Activated T-cell treated with anti-CD3 and anti-CD28 coated beads, Interleukin-2, amount 50 U/mL, for 1 hour (primary cell): ENCODE results near the gene CUX1.
"Not testable (repeated sequence)": the region's sequence is repeated elsewhere in the genome, so short reads cannot be mapped to it uniquely, and the experiment has no call there.

Experiments used
- DNase-seq: peaks from one replicate; pipeline ENCODE4 v3.0.0-alpha.2; 2020

CUX1 gene

DNA sequence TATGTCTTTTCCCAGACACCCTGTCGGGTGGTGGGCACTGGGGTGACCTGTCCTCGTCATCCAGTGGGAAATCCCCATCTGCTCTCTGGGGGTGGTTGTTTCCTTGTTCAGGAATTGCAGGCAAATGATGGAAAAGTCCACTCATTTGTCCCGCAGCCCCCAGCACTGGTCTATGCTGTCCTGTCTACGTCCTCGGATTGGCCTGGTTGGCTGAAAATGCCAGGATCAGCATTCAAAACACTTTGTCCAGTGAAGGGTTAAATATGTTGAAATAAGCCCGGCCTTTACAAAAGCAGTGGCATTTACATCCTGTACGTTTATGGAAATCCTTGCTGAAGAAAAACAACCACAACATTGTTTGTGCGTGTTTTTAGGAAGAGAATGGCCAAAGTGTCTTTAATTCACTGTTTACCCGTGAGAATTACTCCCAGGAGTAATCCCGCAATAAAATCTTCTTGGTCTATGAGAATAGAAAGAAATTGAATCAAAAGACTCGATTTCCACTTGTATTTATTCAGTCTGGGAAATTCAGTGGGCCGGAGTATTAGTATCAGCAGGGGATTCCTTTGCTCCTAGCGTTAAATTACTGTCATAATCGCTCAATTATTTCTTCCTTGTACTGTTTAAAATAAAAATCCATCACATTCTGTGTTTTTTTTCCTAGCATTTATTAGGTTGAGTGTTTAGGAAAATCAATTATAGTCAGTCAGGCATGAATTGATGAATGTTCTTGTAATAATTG, 352.4 kb downstream of the CUX1 start:
- DNase-seq = no peak

DNA sequence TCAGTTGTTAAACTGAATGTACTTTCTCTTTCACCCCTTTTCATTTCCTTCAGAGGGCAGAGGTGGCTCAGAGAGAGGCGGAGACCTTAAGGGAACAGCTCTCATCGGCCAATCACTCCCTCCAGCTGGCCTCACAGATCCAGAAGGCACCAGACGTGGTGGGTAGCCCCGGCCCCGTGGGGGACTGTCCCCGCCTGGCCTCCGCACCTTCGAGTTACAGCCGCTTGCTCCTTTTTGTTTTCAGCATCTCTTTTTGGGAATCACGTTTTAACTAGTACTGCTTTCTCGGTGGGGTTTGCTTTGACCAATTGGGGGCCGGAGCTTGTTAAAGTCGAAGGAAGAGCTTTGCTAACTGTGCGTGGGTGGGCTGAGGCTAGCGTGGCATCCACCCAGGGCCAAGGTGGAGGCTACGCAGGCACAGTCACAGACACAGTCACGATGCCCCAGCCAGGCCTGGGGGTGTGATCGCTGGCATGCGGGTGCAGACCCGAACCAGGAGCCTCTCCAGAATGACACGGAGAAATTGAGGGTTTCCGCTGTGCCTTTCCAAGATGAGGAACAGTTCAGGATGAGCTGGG, 353.1 kb downstream of the CUX1 start:
- no peak for DNase-seq

DNA sequence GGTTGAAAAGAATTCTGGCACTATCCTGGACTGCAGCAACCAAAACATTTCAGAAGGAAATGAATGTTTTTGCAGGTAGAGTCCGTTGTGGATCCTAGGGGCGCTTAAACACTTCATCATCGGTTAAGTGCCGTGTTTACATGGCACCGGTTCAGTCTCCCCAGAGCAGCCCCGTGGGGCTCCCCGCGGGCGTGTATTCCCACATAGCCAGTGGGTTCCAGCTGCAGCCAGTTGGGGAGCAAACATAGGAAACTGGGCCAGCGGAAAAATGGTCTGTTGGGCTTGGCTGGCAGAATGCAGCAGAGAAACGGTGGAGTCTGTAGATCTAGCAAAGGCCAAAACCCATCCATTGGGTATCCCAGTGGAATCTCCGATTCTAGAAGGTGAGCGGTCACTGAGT, 356.2 kb downstream of the CUX1 start:
- DNase-seq = no peak

DNA sequence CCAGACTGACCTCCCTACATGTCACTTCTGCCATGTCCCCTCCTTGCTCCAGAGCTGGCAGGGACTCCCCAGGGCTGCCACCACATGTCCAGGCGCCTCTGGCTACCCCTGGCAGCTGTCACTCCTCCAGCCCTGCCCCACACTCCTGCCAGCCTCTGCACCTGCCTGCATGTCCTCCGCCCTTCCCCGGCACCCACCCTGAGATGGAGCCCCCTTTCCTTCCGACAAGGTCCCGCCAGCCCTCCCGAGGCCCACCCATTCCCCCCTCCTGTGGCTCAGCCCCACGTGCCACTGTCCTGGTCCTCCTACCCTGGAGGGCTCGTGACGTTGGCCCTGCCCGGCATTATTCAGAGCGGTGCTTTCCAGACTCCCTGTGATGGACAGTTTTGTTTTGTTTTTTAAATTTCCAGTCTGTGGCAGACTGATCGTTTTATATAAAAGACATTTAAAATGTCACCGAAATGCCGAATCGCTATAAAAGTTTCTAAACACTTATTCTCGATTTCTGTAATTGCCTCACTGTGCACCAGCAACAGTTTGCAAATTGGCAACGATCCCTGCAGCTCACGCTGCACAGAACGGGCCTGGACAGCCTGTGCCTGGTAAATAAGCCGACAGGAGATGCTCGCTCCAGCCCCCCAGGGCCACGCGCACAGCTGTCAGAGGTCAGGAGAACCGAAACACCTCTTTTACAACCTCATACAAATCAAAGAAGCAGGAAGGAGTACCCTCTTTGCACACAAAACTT, 358.2 kb downstream of the CUX1 start:
- no peak for DNase-seq

DNA sequence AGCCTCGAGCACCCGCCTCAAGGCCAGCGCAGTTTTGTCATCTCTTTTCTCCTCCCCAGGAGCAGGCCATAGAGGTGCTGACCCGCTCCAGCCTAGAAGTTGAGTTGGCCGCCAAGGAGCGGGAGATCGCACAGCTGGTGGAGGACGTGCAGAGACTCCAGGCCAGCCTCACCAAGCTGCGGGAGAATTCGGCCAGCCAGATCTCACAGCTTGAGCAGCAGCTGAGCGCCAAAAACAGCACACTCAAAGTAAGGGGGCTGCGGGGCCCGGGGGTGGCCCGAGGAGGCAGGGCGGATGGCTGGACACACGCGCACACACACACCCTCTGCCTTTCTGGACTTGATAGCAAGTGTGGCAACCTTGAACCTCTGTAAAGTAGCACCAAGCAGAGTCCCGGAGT, 361.0 kb downstream of the CUX1 start:
- no peak for DNase-seq

DNA sequence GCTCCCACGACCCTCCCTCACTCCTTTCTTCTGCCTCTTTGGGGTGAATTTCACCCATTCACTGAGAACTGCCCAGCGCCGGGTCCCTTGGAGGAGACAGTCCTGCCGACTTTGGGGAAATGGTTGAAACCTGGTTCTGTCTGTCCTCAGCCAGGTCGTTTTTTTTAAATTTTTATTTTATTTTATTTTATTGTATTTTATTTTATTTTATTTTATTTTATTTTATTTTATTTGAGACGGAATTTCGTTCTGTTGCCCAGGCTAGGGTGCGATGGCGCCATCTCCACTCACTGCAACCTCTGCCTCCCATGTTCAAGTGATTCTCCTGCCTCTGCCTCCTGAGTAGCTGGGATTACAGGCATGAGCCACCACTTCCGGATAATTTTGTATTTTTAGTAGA, 363.3 kb downstream of the CUX1 start:
- no peak for DNase-seq

DNA sequence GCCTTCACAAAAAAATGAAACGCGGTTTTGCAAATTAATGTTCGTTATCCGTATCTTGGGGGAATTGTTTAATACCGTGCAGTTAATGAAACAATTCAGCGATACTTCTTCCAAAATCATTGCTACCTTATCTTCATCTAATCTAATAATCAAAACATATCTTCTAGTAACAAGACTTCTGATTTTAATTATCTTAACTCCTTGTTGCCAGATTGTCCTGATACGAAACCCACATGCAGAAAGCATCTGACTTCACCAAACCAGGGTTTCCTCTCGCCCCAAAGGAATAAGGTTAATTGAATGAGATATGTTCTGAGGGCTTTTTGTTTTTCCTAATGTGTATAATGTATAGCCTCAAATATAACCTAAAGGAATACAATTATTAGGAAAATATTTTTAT, 364.1 kb downstream of the CUX1 start:
- no peak for DNase-seq

DNA sequence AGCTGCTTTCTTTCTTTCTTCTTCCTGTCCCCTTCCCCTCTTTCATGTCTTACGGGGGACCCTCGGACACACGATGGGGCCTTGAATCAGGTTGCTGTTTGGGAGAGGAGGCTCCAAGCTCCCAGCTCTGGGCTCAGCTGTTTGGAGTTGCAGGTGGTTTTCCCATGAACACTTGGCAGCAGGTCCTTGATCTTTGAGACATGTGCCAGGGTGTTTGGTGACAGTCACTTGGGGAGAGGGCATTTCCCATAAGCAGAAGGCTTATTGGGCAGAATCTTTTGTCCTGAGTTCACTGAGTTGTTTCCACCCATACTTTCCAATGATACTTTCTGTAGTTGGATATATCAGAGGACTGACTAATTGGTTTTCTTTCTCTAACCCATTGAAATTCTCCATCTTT, 364.6 kb downstream of the CUX1 start:
- no peak for DNase-seq

DNA sequence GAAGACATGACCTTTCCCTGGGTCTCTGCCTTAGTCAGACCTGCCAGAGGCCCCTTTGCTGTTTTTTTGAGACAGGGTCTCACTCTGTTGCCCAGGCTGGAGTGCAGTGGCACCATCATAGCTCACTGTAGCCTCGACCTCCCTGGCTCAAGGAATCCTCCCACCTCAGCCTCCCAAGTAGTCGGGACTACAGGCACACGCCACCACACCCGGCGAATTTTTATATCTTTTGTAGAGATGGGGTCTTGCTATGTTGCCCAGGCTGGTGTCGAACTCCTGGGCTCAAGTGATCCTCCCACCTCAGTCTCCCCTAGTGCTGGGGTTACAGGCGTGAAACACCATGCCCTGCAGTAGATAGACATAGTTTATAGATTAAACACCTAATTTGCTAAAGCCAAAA, 366.4 kb downstream of the CUX1 start:
- not testable (repeated sequence) for DNase-seq

DNA sequence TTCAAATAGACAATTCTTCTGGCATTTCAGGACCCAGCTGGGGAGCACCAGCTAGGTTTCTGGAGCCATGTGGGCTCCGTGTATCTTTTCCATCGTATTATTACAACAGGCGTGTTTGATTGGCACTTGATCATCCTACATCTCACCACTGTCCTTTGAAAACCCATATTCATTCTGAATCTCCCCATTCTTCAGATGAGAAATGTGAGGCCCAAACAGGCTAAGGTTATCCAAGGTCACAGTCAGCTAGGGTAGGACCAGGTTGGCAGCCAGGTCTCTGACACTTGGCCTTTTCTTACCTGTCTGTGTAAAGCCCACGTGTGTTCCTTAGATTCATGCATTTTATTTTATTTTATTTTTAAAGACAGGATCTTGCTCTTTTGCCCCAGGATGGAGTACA, 366.9 kb downstream of the CUX1 start:
- DNase-seq = no peak

DNA sequence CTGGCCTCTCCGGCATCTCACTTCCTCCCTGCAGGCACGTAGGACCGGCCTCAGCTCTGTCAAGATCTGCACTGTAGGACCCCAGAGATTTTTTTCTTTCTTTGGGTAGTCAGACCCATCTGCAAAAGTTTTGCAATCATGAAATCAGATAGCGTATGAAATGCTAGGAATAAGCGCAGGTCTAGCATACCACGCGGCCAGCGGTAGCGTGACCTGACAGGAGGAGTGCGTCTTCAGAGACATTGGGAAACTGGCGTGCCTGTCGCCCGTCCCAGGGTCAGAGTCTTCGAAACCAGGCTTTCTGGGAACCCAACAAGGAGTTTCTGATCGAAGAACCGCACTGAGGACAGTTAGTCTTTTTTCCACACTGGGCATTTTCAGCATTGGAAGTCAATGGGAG, 368.4 kb downstream of the CUX1 start:
- DNase-seq = no peak

DNA sequence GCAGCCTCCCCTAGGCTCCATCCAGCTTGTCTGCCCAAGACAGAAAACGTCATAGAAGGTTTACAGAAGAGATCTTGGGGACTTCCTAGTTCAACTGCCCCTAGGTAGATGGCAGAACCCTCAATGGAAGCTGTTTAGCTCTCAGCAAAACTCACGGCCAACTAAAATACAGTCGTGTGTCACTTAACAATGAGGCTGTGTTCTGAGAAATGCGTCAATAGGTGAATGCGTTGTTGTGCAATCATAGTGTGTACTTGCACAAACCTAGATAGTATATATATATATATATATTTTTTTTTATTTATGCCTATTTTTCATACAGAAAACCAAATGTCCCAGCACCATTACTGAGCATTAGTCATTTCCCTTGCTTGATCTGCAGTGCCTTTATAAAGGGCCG, 368.9 kb downstream of the CUX1 start:
- no peak for DNase-seq

DNA sequence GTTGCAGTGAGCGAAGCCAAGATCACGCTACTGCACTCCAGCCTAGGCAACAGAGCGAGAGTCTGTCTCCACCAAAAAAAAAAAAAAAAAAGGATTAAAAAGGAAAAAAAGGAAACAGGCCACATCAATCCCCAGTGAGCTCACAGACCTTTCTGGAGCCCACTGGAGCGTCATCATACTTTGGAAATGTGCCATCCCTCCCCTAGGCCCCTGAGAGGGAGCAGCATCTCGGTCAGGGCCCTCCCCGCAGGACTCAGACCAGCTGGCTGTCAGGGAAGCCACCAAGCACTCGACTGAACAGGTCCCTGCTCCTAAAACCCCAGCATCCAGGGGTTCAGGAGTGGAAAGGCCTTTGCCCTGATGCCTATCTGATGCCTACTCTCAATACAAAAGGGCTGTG, 371.3 kb downstream of the CUX1 start:
- no peak for DNase-seq

DNA sequence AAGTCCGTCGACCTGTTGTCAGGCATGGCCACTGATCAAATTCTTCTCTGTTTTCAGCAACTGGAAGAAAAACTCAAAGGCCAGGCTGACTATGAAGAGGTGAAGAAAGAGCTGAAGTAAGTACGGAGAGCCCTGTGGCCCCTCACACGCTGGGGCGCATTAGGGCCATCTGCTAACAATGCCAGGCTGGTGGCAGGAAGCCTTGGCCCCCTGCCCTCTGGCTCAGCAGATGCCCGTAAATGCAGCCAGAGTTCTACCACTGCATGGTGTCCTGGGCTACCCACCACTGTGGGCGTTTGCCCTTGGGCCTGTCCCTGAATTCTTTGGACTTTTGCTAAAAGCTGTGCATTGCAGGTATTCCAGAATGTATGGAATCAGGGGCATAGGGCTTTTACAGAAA, 372.3 kb downstream of the CUX1 start:
- DNase-seq = no peak

DNA sequence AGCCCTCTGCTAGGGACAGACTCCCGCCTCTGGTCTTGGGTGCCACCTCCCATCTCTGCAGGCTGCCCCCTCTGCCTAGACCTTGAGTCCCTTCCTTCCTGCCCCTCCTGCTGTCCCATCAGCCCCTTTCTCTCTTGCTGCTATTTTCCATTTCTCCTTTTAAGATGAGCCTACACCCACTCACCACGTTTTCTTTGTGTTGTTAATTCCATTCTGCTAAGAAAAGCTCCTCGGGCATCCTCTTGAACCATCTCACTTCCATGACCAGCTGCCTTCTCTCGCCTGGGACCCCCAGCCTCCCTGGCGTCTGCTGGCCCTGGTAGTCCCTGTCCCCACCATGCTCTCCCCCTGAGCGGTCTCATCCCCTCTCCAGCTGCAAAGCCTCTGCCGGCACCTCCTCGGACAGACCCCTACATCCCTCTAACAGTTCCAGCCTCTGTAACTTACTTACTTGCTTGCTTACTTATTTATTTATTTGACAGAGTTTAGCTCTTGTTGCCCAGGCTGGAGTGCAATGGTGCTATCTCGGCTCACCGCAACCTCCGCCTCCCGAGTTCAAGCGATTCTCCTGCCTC, 373.4 kb downstream of the CUX1 start:
- no peak for DNase-seq

DNA sequence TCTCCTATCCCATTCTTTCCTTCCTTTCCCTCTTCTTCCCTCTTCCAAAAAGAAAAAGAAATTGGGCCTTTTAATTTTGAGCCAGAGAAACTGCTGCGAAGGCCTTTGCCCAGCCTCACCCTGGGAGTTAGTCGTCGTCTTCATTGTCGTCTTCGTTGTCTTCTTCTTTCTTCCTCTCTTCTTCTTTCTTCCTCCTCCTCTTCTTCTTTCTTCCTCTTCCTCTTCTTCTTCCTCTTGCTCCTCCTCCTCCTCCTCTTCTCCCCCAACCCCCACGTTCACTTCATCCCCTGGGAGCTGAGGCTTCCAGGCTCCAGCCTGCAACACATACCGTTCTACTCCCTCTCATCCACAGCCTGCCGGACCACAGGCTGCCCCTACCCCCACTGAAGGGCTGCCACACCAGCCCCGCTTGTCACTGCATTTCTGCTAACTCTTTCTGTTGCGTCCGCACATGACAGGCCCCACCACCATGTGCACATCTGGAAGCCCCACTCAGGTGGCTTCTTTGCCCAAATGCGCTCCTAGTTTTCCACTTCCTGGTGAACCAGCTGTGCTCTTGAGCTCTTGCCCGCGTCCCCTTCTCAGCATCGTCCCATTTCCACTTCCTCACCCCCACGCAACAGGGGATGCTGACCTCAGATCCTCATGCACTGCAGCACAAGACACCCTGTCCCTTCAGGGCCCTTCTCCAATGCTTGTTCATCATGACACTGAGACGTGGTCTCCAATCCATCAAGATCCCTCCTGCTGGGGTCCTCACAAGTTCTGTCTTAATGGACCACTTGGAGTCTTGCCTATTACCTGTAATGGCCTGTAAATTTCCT, 374.3 kb downstream of the CUX1 start:
- DNase-seq = no peak

DNA sequence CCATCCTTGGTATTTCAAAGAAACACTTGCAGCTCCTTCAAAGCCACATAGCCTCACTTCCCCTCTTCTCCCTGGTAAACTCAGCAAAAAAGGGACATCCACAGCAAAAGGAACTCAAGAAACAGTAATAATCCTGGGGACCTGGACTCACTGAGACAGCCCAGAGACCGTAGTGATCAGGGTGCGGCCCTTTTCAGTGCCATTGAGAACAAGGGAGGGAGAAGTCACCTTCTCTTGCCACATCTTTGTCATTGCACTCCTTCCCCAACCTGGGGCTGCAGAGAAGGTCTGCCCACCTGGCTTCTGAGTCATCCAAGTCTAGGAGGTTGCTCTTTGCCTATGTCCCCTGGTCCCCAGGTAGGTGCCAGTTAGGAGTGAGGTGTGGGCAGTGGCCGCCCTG, 375.4 kb downstream of the CUX1 start:
- DNase-seq = no peak

DNA sequence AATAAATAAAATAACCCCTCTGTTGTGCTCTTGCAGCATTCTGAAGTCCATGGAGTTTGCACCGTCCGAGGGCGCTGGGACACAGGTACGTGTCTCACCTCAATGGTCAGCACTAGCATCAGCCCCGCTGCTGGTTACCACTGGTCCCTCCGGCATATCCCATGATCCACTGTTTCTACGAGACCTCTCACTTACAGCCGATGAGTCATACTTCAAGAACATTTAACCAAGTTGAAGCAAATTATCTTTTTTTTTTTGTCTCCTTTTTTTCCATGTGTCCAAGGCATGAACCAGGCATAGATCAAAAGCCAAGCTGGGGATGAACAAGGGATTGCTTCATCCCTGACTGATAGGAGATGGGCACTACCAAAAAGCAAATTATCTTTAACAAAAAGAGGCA, 376.4 kb downstream of the CUX1 start:
- DNase-seq = no peak

DNA sequence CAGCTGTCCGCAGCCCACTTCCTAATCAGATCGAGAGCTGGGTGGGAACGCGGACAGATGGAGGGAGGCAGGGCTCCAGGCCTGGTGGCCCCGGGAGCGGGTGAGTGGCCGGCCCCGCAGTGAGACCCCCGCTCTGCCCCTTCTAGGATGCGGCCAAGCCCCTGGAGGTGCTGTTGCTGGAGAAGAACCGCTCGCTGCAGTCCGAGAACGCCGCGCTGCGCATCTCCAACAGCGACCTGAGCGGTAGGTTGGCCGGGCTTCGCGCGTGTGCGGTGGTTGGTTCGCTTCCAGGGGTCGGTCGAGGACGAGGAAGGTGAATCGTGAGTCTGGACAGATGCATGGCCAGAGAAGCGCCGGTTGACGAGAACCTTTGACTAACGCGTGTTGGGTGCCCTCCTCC, 377.9 kb downstream of the CUX1 start:
- no peak for DNase-seq

DNA sequence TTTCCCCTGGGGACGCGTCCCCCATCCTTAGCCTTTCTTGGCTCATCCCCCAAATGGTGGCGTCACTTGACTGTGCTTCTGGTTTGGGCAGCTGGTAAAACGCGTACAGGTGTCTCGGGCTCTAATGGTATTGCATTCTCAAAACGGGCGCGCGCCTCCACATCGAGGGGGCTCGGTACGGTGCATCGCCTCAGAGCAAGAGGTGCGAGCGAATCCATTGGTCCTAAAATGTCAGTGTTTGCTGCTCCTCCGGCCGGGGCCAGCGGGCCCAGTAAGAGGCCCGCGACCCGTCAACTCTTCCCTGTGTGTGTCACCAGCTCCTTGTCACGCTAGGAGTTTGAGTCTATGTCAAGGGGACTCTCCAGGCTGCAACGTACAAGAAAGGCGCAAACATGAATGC, 378.6 kb downstream of the CUX1 start:
- DNase-seq = no peak

DNA sequence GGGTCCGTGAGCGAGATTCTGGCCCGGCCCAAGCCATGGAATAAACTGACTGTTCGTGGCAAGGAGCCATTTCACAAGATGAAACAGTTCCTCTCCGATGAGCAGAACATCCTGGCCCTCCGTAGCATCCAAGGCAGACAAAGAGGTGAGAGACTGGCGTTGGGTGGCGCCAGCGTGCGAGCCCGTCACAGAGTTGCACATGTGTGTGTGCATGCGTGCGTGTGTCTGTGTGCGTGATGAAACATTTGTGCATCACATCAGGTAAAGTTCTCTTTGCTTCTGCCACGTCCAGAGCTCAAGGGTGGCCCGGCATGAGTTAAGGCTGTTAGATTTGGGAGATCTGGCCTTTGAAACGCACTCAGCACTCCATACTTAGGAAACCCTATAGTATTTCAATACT, 379.7 kb downstream of the CUX1 start:
- DNase-seq = no peak

DNA sequence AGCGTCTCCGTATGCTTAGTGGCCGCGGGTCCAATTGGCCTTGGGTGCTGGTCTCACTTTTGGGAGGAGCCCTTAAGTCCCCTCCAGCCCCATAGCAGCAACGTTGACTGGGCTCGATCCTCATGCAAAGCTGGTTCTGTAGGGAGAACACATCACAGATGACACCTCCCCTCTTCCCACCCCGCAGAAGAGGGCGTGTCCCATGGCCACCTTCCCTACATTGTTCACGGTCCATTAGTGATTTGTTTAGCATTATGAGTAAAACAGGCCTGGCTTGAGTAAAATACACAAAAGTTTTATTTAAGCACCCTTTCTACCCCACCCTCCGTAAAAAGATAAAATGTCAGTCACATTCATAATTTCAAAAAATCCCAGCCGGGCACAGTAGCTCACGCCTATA, 380.2 kb downstream of the CUX1 start:
- no peak for DNase-seq

DNA sequence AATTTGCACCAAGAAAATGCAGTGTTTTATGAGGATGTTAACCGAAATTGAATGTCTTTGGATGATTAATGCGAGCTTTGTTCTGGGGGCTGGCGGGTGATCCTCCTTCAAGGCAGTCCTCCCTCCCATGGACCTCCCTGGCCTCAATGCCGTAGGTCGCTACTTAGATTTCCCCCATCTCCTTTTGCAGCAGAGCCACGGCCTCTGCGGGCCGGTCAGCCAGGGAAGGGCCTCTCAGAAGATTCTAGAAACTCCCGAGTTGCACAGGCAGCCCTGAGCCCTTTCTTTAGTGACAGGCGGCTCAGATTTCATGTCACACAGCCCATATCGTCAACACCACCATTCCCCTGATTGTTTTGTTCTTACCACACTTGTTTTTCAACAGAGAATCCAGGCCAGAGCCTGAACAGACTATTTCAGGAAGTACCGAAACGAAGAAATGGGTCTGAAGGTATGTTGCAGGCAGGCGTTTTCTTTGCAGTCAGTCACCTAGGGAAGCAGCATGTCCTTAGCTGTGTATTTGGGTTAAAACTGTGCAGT, 381.1 kb downstream of the CUX1 start:
- no peak for DNase-seq
